Mammary epithelial cell (primary cell): Measurements from ENCODE around the gene ZNF292.

Experiments used
- EZH2 ChIP-seq: IDR thresholded peaks from 2 replicates; pipeline ENCODE4 v1.6.1; 2012; ENCODE audit warnings: low read length, inconsistent platforms, borderline replicate concordance
- TF ChIP-seq, protein P1 (sequence below), 2 donors: IDR thresholded peaks in 1 of 2; conservative IDR thresholded peaks in 1 of 2; 2 replicates each; pipeline ENCODE4 v1.5.1; 2011 to 2012; ENCODE audit warnings: inconsistent platforms in 2 of 2, low read length in 2 of 2, mild to moderate bottlenecking in 2 of 2, control low read depth in 1 of 2, low read depth in 1 of 2; ENCODE audit not compliant: insufficient read depth in 1 of 2; ENCODE audit errors: extremely low read depth in 1 of 2

DNA sequence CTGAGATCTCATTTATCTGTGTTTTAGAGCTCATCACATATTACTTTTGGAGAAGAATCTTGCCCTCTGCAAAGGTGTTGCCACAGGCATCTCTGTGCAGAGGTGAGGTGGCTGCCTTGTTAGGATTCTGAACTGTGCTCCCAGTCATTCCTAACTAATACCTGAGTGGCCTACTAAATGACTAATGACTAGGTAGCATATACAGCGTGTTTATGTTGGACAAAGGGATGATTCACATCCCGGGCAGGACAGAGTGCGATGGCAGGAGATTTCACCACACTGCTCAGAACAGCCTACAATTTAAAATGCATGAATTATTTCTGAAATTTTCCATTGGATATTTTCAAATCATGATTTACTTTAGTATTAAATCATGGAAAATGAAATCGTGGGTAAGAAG is 37.3 kb upstream of the ZNF292 start:
- TF ChIP-seq, protein P1, sequence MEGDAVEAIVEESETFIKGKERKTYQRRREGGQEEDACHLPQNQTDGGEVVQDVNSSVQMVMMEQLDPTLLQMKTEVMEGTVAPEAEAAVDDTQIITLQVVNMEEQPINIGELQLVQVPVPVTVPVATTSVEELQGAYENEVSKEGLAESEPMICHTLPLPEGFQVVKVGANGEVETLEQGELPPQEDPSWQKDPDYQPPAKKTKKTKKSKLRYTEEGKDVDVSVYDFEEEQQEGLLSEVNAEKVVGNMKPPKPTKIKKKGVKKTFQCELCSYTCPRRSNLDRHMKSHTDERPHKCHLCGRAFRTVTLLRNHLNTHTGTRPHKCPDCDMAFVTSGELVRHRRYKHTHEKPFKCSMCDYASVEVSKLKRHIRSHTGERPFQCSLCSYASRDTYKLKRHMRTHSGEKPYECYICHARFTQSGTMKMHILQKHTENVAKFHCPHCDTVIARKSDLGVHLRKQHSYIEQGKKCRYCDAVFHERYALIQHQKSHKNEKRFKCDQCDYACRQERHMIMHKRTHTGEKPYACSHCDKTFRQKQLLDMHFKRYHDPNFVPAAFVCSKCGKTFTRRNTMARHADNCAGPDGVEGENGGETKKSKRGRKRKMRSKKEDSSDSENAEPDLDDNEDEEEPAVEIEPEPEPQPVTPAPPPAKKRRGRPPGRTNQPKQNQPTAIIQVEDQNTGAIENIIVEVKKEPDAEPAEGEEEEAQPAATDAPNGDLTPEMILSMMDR (conservative IDR thresholded peaks at IDR 0.05 in 1 of 2, IDR thresholded peaks at IDR 0.05 in 1 of 2; ENCODE audit: extremely low read depth in 1 of 2, insufficient read depth in 1 of 2, low read depth in 1 of 2, low read length in 2 of 2) = no peak
- no peak for TF ChIP-seq EZH2
